ENCODE data around the gene BORCS6. TPM values are rescaled to one million over a fixed set of nuclear protein-coding genes. Genes with fewer than 3 reads are reported as not detected.

BORCS6 gene
- total RNA-seq, 1 experiment from 2014 or later = 6.4 TPM

DNA sequence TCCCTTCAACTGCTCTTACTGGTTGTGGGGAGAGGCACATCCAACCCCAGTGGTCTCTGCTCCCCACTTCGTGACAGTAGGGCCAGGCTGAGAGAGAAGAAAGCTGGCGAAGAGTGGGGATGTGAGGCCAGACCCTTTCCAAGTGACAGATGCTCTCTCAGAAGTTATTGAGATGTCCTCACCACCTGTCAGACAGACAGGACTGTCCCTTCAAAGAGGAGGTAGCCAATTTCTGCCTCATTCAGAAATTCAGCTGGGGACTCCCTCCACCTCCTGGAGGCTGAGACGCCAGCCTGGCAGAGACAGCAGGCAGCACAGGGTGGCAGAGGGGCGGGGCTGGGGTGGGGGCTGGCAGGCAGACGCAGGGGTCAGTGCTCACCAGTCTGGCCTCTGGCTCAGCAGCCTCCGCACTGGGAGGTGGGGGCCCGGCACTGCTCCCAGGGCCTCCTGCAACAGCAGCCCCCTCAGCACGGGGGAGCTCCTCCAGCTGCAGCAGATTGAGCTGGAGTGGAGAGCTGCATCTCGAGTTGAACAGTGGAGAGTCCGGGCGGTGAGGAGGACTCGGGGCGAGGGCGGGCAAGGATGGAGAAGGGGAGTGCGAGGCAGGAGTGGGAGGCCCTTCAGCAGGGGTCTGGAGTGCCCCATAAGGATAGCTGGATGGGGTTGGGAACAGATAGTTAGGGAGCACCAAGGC lies 46.9 kb downstream of the BORCS6 start (continued):
- TF ChIP-seq, protein P1, sequence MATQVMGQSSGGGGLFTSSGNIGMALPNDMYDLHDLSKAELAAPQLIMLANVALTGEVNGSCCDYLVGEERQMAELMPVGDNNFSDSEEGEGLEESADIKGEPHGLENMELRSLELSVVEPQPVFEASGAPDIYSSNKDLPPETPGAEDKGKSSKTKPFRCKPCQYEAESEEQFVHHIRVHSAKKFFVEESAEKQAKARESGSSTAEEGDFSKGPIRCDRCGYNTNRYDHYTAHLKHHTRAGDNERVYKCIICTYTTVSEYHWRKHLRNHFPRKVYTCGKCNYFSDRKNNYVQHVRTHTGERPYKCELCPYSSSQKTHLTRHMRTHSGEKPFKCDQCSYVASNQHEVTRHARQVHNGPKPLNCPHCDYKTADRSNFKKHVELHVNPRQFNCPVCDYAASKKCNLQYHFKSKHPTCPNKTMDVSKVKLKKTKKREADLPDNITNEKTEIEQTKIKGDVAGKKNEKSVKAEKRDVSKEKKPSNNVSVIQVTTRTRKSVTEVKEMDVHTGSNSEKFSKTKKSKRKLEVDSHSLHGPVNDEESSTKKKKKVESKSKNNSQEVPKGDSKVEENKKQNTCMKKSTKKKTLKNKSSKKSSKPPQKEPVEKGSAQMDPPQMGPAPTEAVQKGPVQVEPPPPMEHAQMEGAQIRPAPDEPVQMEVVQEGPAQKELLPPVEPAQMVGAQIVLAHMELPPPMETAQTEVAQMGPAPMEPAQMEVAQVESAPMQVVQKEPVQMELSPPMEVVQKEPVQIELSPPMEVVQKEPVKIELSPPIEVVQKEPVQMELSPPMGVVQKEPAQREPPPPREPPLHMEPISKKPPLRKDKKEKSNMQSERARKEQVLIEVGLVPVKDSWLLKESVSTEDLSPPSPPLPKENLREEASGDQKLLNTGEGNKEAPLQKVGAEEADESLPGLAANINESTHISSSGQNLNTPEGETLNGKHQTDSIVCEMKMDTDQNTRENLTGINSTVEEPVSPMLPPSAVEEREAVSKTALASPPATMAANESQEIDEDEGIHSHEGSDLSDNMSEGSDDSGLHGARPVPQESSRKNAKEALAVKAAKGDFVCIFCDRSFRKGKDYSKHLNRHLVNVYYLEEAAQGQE (IDR thresholded peaks at IDR 0.05; ENCODE audit: low read depth) = no peak
- TF ChIP-seq ZBTB33 (IDR thresholded peaks at IDR 0.05; ENCODE audit: extremely low read depth, insufficient replicate concordance, low read length) = no peak
- no peak for TF ChIP-seq SP1 (IDR thresholded peaks at IDR 0.05; ENCODE audit: low read depth)

GRCh38 chr17:8142158-8142886 lies 47.7 kb downstream of the BORCS6 start:
- H3K27me3 ChIP-seq (ENCODE audit: insufficient read depth, low read length) = no peaks in the 10 kb centered on the region
- H3K9me2 ChIP-seq (ENCODE audit: insufficient read depth) = no peaks in the 10 kb centered on the region
- no peak overlapping the region for H3K4me3 ChIP-seq (replicated peaks in 1 of 2; ENCODE audit: low read depth in 1 of 2, low read length in 2 of 2)
- DNase-seq (ENCODE audit: low read depth, low spot score) (no peak), ATAC-seq (no peak)
- H3K4me2 ChIP-seq (ENCODE audit: low read length) = no peak overlapping the region
- ChIA-PET POLR2A (no interaction called here), RAD21 (ENCODE audit: low non-redundant PET in 1 of 2, low total read pairs in 2 of 2, uncharacterized antibody in 2 of 2, unreplicated experiment in 2 of 2) (no interaction called here), CTCF (interaction anchor here (1.6 kb wide), 1 partner anchor 9 kb away, joined by 4 read pairs; no protein-coding TSS in a partner anchor)
- peaks cover 15 to 36% of the 10 kb centered on the region in 2 experiments for H3K4me1 ChIP-seq (ENCODE audit: control insufficient read depth in 1 of 2, insufficient read depth in 2 of 2, low read length in 2 of 2)
- no peak overlapping the region for H2AFZ ChIP-seq (ENCODE audit: low read depth, low read length, poor library complexity, severe bottlenecking)
- no peaks in the 10 kb centered on the region for H3K79me2 ChIP-seq (ENCODE audit: insufficient read depth, low read length)
- H3K27ac ChIP-seq (ENCODE audit: low read depth, low read length) = no peak overlapping the region
- peaks cover 24 to 53% of the 10 kb centered on the region in 2 experiments for H3K36me3 ChIP-seq (ENCODE audit: control insufficient read depth in 1 of 2, insufficient read depth in 2 of 2, low read length in 2 of 2)
- 0 out of 2 replicates have a peak, but pooled peaks cover 6% of the 10 kb centered on the region for H4K20me1 ChIP-seq (ENCODE audit: insufficient read depth)
- H3K9me3 ChIP-seq (ENCODE audit: control insufficient read depth in 1 of 2, insufficient read depth in 1 of 2, low read depth in 1 of 2, low read length in 2 of 2) = no peaks in the 10 kb centered on the region
- BruUV-seq (replicated peaks) = no TSS peak
- no peak overlapping the region for H3K9ac ChIP-seq (ENCODE audit: low read length)
- intact Hi-C loops (cut with micrococcal nuclease) = no loop called here
- TF ChIP-seq, protein P1 (IDR thresholded peaks at IDR 0.05; ENCODE audit: low read depth) = no peak
- TF ChIP-seq ZNF274 (IDR thresholded peaks at IDR 0.05; ENCODE audit: low read depth, low read length) (no peak), EGR1 (IDR thresholded peaks at IDR 0.05; ENCODE audit: low read depth) (no peak), JUND (IDR thresholded peaks at IDR 0.05) (no peak), CTCF (IDR thresholded peaks at IDR 0.05 in 2 of 3, conservative IDR thresholded peaks at IDR 0.05 in 1 of 3; ENCODE audit: borderline replicate concordance in 1 of 3, insufficient read depth in 1 of 3, low read depth in 2 of 3, low read length in 2 of 3) (no peak), YY1 (IDR thresholded peaks at IDR 0.05; ENCODE audit: extremely low read depth, insufficient replicate concordance, low read depth, low read length) (no peak), ZFX (IDR thresholded peaks at IDR 0.05) (no peak), EZH2 (IDR thresholded peaks at IDR 0.05) (no peak)
